HEK293 (cell line): ENCODE data around the gene OR8A1.

ENCODE experiments used
- CTCF ChIA-PET: fragments of 350-600 bp; formaldehyde crosslinking; extraction: SDS; loops from one replicate; lab custom pipeline; 2021; ENCODE audit warnings: antibody characterized with exemption; lab: Yijun Ruan, JAX
- POLR2A ChIA-PET: fragments of 300-600 bp; formaldehyde crosslinking; extraction: SDS; loops from one replicate; lab custom pipeline; 2020; ENCODE audit warnings: antibody characterized with exemption, inconsistent platforms; lab: Yijun Ruan, JAX
- H3K27ac ChIP-seq: fragments of 200-500 bp; sonication (Bioruptor generic); 2 replicates; pipeline ENCODE4 v1.5.1; 2014; ENCODE audit warnings: low read depth, low read length, control low read depth, inconsistent platforms; ENCODE audit errors: extremely low read depth
- H3K36me3 ChIP-seq, 2 experiments: fragments of 200-500 bp in 1 of 2; sonication (Bioruptor generic) in 1 of 2; 1 replicate in 1 of 2; 2 replicates in 1 of 2; pipeline ENCODE4 v1.5.1; 2014 to 2017; ENCODE audit warnings: inconsistent platforms in 2 of 2, low read length in 2 of 2; ENCODE audit not compliant: control insufficient read depth in 2 of 2, insufficient read depth in 1 of 2
- H3K4me1 ChIP-seq: fragments of 200-500 bp; sonication (Bioruptor generic); 2 replicates; pipeline ENCODE4 v1.5.1; 2014; ENCODE audit warnings: mild to moderate bottlenecking, low read length, inconsistent platforms; ENCODE audit not compliant: control insufficient read depth, insufficient read depth
- H3K4me3 ChIP-seq: 2 replicates; pipeline ENCODE4 v1.5.1; 2011; ENCODE audit warnings: low read depth, mild to moderate bottlenecking, control low read depth, low read length, moderate library complexity
- H3K9me3 ChIP-seq: fragments of 200-500 bp; sonication (Bioruptor generic); 2 replicates; pipeline ENCODE4 v1.5.1; 2014; ENCODE audit warnings: low read depth, low read length, inconsistent platforms; ENCODE audit not compliant: control insufficient read depth, insufficient read depth
- IKZF3 ChIP-seq: fragments of 450-650 bp; IDR thresholded peaks from 2 replicates; pipeline ENCODE4 v1.5.0; 2018; ENCODE audit warnings: missing biosample characterization, mild to moderate bottlenecking, missing genetic modification characterization, moderate library complexity
- SP3 ChIP-seq: fragments of 450-650 bp; formaldehyde crosslinking; IDR thresholded peaks from 2 replicates; pipeline ENCODE4 v1.5.1; 2016; ENCODE audit warnings: missing biosample characterization, missing genetic modification characterization
- ZBTB21 ChIP-seq: fragments of 450-650 bp; formaldehyde crosslinking; IDR thresholded peaks from 2 replicates; pipeline ENCODE4 v1.5.1; 2017; ENCODE audit warnings: missing biosample characterization, missing genetic modification characterization
- ZFP69B ChIP-seq: fragments of 450-650 bp; formaldehyde crosslinking; IDR thresholded peaks from 2 replicates; pipeline ENCODE4 v1.5.1; 2016; ENCODE audit warnings: missing biosample characterization, missing genetic modification characterization
- ZIC2 ChIP-seq: fragments of 450-650 bp; formaldehyde crosslinking; IDR thresholded peaks from 2 replicates; pipeline ENCODE4 v1.5.1; 2016; ENCODE audit warnings: missing biosample characterization, missing genetic modification characterization
- ZNF146 ChIP-seq: fragments of 450-650 bp; formaldehyde crosslinking; IDR thresholded peaks from 2 replicates; pipeline ENCODE4 v1.5.1; 2016; ENCODE audit warnings: missing biosample characterization, missing genetic modification characterization
- ZNF214 ChIP-seq: fragments of 450-650 bp; formaldehyde crosslinking; IDR thresholded peaks from 2 replicates; pipeline ENCODE4 v1.5.1; 2017; ENCODE audit warnings: missing biosample characterization, mild to moderate bottlenecking, missing genetic modification characterization, borderline replicate concordance
- ZNF302 ChIP-seq: fragments of 450-650 bp; formaldehyde crosslinking; IDR thresholded peaks from 2 replicates; pipeline ENCODE4 v1.5.1; 2016; ENCODE audit warnings: missing biosample characterization, missing genetic modification characterization, low read depth
- ZNF335 ChIP-seq: fragments of 450-650 bp; formaldehyde crosslinking; conservative IDR thresholded peaks from 2 replicates; pipeline ENCODE4 v1.5.1; 2016; ENCODE audit warnings: missing biosample characterization, missing genetic modification characterization
- ZNF341 ChIP-seq: fragments of 450-650 bp; formaldehyde crosslinking; IDR thresholded peaks from 2 replicates; pipeline ENCODE4; 2016; ENCODE audit warnings: low read depth, missing biosample characterization, missing genetic modification characterization
- ZNF366 ChIP-seq: fragments of 450-650 bp; formaldehyde crosslinking; conservative IDR thresholded peaks from 2 replicates; pipeline ENCODE4 v1.5.1; 2016; ENCODE audit warnings: missing biosample characterization, missing genetic modification characterization
- ZNF623 ChIP-seq: fragments of 450-650 bp; formaldehyde crosslinking; IDR thresholded peaks from 2 replicates; pipeline ENCODE4 v1.5.1; 2016; ENCODE audit warnings: missing biosample characterization, missing genetic modification characterization
- ZNF624 ChIP-seq: fragments of 450-650 bp; formaldehyde crosslinking; IDR thresholded peaks from 2 replicates; pipeline ENCODE4 v1.5.1; 2017; ENCODE audit warnings: missing biosample characterization, missing genetic modification characterization
- TF ChIP-seq, protein P1 (sequence below): fragments of 450-650 bp; formaldehyde crosslinking; IDR thresholded peaks from 2 replicates; pipeline ENCODE4 v1.5.1; 2016; ENCODE audit warnings: missing biosample characterization, missing genetic modification characterization
- TF ChIP-seq, protein P2 (sequence below): fragments of 450-650 bp; formaldehyde crosslinking; conservative IDR thresholded peaks from 2 replicates; pipeline ENCODE4 v1.5.1; 2016; ENCODE audit warnings: low read depth, missing biosample characterization, missing genetic modification characterization

Gene OR8A1

GRCh38 chr11:124535552-124536232 is 34.1 kb upstream of the OR8A1 start:
- Histone ChIP-seq H3K27ac (no peak overlapping the region), H3K36me3 (no peaks in the 10 kb centered on the region), H3K4me1 (no peaks in the 10 kb centered on the region), H3K4me3 (no peak overlapping the region), H3K9me3 (no peaks in the 10 kb centered on the region)
- POLR2A ChIA-PET, result no interaction called here
- CTCF ChIA-PET, result interaction anchor here (1.1 kb wide), 1 partner anchor 464 kb away, joined by 5 read pairs; no protein-coding TSS in a partner anchor
- TF ChIP-seq ZNF624 (tag by site-specific recombination) (no peak), ZNF623 (tag by site-specific recombination) (no peak), ZFP69B (tag by site-specific recombination) (no peak), ZNF302 (tag by site-specific recombination) (no peak), ZBTB21 (tag by site-specific recombination) (peak; percentile 90), ZNF341 (tag by site-specific recombination) (no peak), ZNF335 (tag by site-specific recombination) (peak; percentile 48), IKZF3 (tag by site-specific recombination) (no peak), ZNF366 (no peak), SP3 (tag by site-specific recombination) (no peak)
- TF ChIP-seq, protein P1, sequence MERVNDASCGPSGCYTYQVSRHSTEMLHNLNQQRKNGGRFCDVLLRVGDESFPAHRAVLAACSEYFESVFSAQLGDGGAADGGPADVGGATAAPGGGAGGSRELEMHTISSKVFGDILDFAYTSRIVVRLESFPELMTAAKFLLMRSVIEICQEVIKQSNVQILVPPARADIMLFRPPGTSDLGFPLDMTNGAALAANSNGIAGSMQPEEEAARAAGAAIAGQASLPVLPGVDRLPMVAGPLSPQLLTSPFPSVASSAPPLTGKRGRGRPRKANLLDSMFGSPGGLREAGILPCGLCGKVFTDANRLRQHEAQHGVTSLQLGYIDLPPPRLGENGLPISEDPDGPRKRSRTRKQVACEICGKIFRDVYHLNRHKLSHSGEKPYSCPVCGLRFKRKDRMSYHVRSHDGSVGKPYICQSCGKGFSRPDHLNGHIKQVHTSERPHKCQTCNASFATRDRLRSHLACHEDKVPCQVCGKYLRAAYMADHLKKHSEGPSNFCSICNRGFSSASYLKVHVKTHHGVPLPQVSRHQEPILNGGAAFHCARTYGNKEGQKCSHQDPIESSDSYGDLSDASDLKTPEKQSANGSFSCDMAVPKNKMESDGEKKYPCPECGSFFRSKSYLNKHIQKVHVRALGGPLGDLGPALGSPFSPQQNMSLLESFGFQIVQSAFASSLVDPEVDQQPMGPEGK (tag by site-specific recombination), result no peak
- TF ChIP-seq, protein P2, sequence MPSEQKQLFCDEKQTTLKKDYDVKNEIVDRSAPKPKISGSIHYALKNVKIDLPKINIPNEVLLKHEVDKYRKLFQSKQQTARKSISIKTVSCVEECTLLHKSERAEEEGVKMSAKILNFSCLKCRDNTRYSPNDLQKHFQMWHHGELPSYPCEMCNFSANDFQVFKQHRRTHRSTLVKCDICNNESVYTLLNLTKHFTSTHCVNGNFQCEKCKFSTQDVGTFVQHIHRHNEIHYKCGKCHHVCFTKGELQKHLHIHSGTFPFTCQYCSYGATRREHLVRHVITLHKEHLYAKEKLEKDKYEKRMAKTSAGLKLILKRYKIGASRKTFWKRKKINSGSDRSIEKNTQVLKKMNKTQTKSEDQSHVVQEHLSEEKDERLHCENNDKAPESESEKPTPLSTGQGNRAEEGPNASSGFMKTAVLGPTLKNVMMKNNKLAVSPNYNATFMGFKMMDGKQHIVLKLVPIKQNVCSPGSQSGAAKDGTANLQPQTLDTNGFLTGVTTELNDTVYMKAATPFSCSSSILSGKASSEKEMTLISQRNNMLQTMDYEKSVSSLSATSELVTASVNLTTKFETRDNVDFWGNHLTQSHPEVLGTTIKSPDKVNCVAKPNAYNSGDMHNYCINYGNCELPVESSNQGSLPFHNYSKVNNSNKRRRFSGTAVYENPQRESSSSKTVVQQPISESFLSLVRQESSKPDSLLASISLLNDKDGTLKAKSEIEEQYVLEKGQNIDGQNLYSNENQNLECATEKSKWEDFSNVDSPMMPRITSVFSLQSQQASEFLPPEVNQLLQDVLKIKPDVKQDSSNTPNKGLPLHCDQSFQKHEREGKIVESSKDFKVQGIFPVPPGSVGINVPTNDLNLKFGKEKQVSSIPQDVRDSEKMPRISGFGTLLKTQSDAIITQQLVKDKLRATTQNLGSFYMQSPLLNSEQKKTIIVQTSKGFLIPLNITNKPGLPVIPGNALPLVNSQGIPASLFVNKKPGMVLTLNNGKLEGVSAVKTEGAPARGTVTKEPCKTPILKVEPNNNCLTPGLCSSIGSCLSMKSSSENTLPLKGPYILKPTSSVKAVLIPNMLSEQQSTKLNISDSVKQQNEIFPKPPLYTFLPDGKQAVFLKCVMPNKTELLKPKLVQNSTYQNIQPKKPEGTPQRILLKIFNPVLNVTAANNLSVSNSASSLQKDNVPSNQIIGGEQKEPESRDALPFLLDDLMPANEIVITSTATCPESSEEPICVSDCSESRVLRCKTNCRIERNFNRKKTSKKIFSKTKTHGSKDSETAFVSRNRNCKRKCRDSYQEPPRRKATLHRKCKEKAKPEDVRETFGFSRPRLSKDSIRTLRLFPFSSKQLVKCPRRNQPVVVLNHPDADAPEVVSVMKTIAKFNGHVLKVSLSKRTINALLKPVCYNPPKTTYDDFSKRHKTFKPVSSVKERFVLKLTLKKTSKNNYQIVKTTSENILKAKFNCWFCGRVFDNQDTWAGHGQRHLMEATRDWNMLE, result peak; percentile 20; the same call in 1 of the 2 replicates

GRCh38 chr11:124536520-124536919 is 33.3 kb upstream of the OR8A1 start:
- peak; percentile 47; the same call in 1 of the 2 replicates for TF ChIP-seq ZIC2
- no peak for TF ChIP-seq ZNF146
- POLR2A ChIA-PET, result no interaction called here
- CTCF ChIA-PET, result interaction anchor here (0.6 to 1.1 kb wide), 2 partner anchors 465 to 511 kb away, joined by 4 to 5 read pairs; no protein-coding TSS in a partner anchor
- Histone ChIP-seq H3K4me3 (no peak overlapping the region), H3K4me1 (no peaks in the 10 kb centered on the region), H3K9me3 (no peaks in the 10 kb centered on the region), H3K27ac (no peak overlapping the region), H3K36me3 (no peaks in the 10 kb centered on the region)

DNA sequence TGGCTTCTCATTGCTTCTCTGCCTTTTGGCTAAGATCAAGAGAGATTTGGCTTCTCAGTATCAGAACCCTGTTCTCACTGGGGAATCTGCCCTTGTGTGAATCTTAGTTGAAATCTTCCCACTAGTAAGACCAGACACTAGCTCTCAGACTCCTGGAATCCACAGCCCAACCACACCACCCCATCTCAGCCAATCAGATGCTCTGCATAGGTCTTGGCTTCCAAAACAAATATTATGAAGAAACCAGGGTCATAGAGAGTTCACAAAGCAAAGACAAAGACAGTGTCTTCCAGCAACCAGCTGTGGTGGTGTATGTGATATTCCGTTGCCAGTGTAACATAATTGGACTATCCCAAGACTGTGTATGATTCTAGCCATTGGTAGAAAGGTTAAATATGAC is 31.8 kb upstream of the OR8A1 start:
- Histone ChIP-seq H3K36me3 (no peaks in the 10 kb centered on the region), H3K4me1 (no peaks in the 10 kb centered on the region), H3K4me3 (no peak overlapping the region), H3K27ac (no peak overlapping the region), H3K9me3 (no peaks in the 10 kb centered on the region)
- no peak for TF ChIP-seq ZNF214 (tag by site-specific recombination)
- CTCF ChIA-PET, result no interaction called here
- POLR2A ChIA-PET, result no interaction called here
